B cell (primary cell): ENCODE data around the gene PRSS36. TPM values are rescaled to one million over a fixed set of nuclear protein-coding genes. Genes with fewer than 3 reads are reported as not detected.
"Not testable (repeated sequence)": the region's sequence is repeated elsewhere in the genome, so short reads cannot be mapped to it uniquely, and the experiment has no call there.

Experiments
- ATAC-seq: fragments of 200-7000 bp; cut with Tn5 transposase; one replicate; pipeline ENCODE4 v1.10.0; 2021; ENCODE audit warnings: low read depth, mild to moderate bottlenecking, moderate number of reproducible peaks, moderate library complexity
- CTCF ChIA-PET: fragments of 350-600 bp; sonication (Branson Sonifier 250); formaldehyde crosslinking; loops from one replicate; lab custom pipeline; 2021; ENCODE audit warnings: antibody characterized with exemption, inconsistent platforms; lab: Charles Lee
- POLR2A ChIA-PET: fragments of 350-600 bp; sonication (Branson Sonifier 250); formaldehyde crosslinking; loops from one replicate; lab custom pipeline; 2021; ENCODE audit warnings: antibody characterized with exemption; lab: Charles Lee
- DNase-seq: peaks from one replicate; pipeline ENCODE4 v3.0.0; 2013
- H2AFZ ChIP-seq: 2 replicates; pipeline ENCODE4 v1.6.1; 2012; ENCODE audit warnings: mild to moderate bottlenecking, low read depth, low read length; ENCODE audit not compliant: insufficient read depth, poor library complexity, severe bottlenecking
- H3K27ac ChIP-seq, 2 donors: 1 replicate in 1 of 2; 2 replicates in 1 of 2; pipeline ENCODE4 v1.5.1; 2012 to 2013; ENCODE audit warnings: low read length in 2 of 2, mild to moderate bottlenecking in 2 of 2, moderate library complexity in 1 of 2
- H3K27me3 ChIP-seq, 4 experiments: fragments of 200-600 bp in 1 of 4; sonication (generic) in 1 of 4; replicated peaks in 1 of 4; 1 replicate in 2 of 4; 2 replicates in 2 of 4; pipeline versions ENCODE4 v1.6.1 to v1.7.0; 2013 to 2016; ENCODE audit warnings: low read length in 3 of 4, mild to moderate bottlenecking in 2 of 4, mixed read lengths in 1 of 4, moderate library complexity in 1 of 4; ENCODE audit not compliant: insufficient read depth in 4 of 4, control insufficient read depth in 3 of 4; ENCODE audit errors: control extremely low read depth in 1 of 4
- H3K36me3 ChIP-seq, 2 experiments: replicated peaks in 1 of 2; 1 replicate in 1 of 2; 2 replicates in 1 of 2; pipeline versions ENCODE4 v1.6.1 to v1.7.1; 2013; ENCODE audit warnings: low read length in 1 of 2; ENCODE audit not compliant: insufficient read depth in 2 of 2, control insufficient read depth in 1 of 2; ENCODE audit errors: control extremely low read depth in 1 of 2, extremely low read depth in 1 of 2
- H3K4me1 ChIP-seq, 2 donors: fragments of 200-600 bp in 1 of 2; sonication (generic) in 1 of 2; 1 replicate in 1 of 2; 2 replicates in 1 of 2; pipeline versions ENCODE4 v1.5.1 to v1.6.1; 2013 to 2017; ENCODE audit warnings: low read length in 2 of 2; ENCODE audit not compliant: control insufficient read depth in 2 of 2, insufficient read depth in 2 of 2
- H3K4me2 ChIP-seq: replicated peaks from 2 replicates; pipeline ENCODE3; 2012; ENCODE audit warnings: mild to moderate bottlenecking, low read depth, low read length; ENCODE audit not compliant: poor library complexity, severe bottlenecking
- H3K4me3 ChIP-seq, 5 experiments: fragments of 200-600 bp in 1 of 5; sonication (generic) in 1 of 5; 1 replicate in 3 of 5; 2 replicates in 2 of 5; pipeline versions ENCODE4 v1.5.1 to v1.7.0; 2011 to 2016; ENCODE audit warnings: low read length in 4 of 5, mild to moderate bottlenecking in 4 of 5, low read depth in 2 of 5, control low read depth in 1 of 5, moderate library complexity in 1 of 5; ENCODE audit not compliant: insufficient read depth in 1 of 5; ENCODE audit errors: control extremely low read depth in 1 of 5, extremely low read depth in 1 of 5
- H3K79me2 ChIP-seq: fragments of 200-600 bp; sonication (generic); one replicate; pipeline ENCODE4 v1.6.0; 2016; ENCODE audit warnings: low read length; ENCODE audit not compliant: control insufficient read depth, insufficient read depth
- H3K9ac ChIP-seq: fragments of 200-600 bp; sonication (generic); 2 replicates; pipeline ENCODE4 v1.6.1; 2017; ENCODE audit warnings: mild to moderate bottlenecking, low read length, moderate library complexity
- H3K9me3 ChIP-seq, 3 donors: one replicate each; pipeline versions ENCODE4 v1.6.1 to v1.7.1; 2013; ENCODE audit warnings: low read length in 2 of 3; ENCODE audit not compliant: control insufficient read depth in 2 of 3, insufficient read depth in 1 of 3; ENCODE audit errors: control extremely low read depth in 1 of 3
- H4K20me1 ChIP-seq: 2 replicates; pipeline ENCODE4 v1.6.0; 2012; ENCODE audit warnings: mild to moderate bottlenecking, low read length; ENCODE audit not compliant: insufficient read depth, control insufficient read depth, poor library complexity, severe bottlenecking
- H3K27ac Mint-ChIP-seq: one replicate; pipeline ENCODE4 v1.8.0; 2021; ENCODE audit warnings: mixed read lengths
- H3K27me3 Mint-ChIP-seq: one replicate; pipeline ENCODE4 v1.8.0; 2021; ENCODE audit warnings: mixed read lengths
- H3K4me1 Mint-ChIP-seq: one replicate; pipeline ENCODE4 v1.8.0; 2021; ENCODE audit warnings: mixed read lengths
- H3K4me3 Mint-ChIP-seq: one replicate; pipeline ENCODE4 v1.8.0; 2021; ENCODE audit warnings: mixed read lengths
- H3K9me3 Mint-ChIP-seq: one replicate; pipeline ENCODE4 v1.8.0; 2022; ENCODE audit warnings: mixed read lengths; ENCODE audit not compliant: insufficient read depth
- CTCF ChIP-seq: fragments of 200-600 bp; IDR thresholded peaks from one replicate; pipeline ENCODE4 v1.8.0; 2022; ENCODE audit warnings: antibody characterized with exemption, mild to moderate bottlenecking
- WGBS: methylation state at CpG from one replicate; pipeline ENCODE4 v1.1.5; 2013; ENCODE audit warnings: missing lambda C conversion rate; ENCODE audit not compliant: insufficient coverage; 5-methylcytosine and 5-hydroxymethylcytosine counted together
- intact Hi-C: fragments of 100-400 bp; cut with micrococcal nuclease; formaldehyde crosslinking; loops from one replicate; pipeline ENCODE4 v1.10.0; 2022
- polyA plus RNA-seq: library from polyadenylated mRNA; depleted of rRNA; stranded (reverse); fragments of >200 nt; gene quantifications from 2 replicates; pipeline ENCODE4 v1.2.3, GENCODE V29; 2012
- total RNA-seq, 2 donors: library from RNA; stranded (reverse); fragments of 120-200 nt in 1 of 2; gene quantifications; 1 replicate in 1 of 2; 2 replicates in 1 of 2; pipeline versions ENCODE4 v1.2.3 to v1.2.4, GENCODE V29; 2013 to 2022

PRSS36 gene
- total and polyA plus RNA-seq, 2 donors (not counting 1 experiment from before 2014, with no cell fraction given), result 1.0 to 1.6 TPM

GRCh38 chr16:31196324-31197088, 46.6 kb upstream of the PRSS36 start:
- POLR2A ChIA-PET, result interaction anchor here (0.6 to 1.0 kb wide), 3 partner anchors 14 to 315 kb away, joined by 3 to 4 read pairs (median 3); partner anchors contain the start of gene FUS
- H3K9me3 ChIP-seq, result no peaks in the 10 kb centered on the region
- peaks cover 0 to 63% of the 10 kb centered on the region in 2 experiments for H3K36me3 ChIP-seq
- H3K79me2 ChIP-seq, result peaks cover 23% of the 10 kb centered on the region
- H2AFZ ChIP-seq, result no peak overlapping the region
- 89% methylated on average over 13 of the region's 17 CpGs for WGBS
- H3K4me3 Mint-ChIP-seq, result no peak overlapping the region
- no peaks in the 10 kb centered on the region for H3K9me3 Mint-ChIP-seq
- H3K27ac ChIP-seq, result no peak overlapping the region
- H3K27me3 Mint-ChIP-seq, result no peaks in the 10 kb centered on the region
- peaks cover 17 to 23% of the 10 kb centered on the region in 2 donors for H3K4me1 ChIP-seq
- H3K27me3 ChIP-seq, result no peaks in the 10 kb centered on the region
- H3K4me2 ChIP-seq, result no peak overlapping the region
- peaks cover 42% of the 10 kb centered on the region for H3K4me1 Mint-ChIP-seq
- H3K9ac ChIP-seq, result no peak overlapping the region
- TF ChIP-seq CTCF, result no peak
- ATAC-seq (no peak), DNase-seq (peak; percentile 15)
- CTCF ChIA-PET, result interaction anchor here (1.3 kb wide), 1 partner anchor 137 kb away, joined by 3 read pairs; no protein-coding TSS in a partner anchor
- H3K4me3 ChIP-seq, result no peak overlapping the region
- peak overlapping the region; percentile 46 for H3K27ac Mint-ChIP-seq
- intact Hi-C loops, result no loop called here
- H4K20me1 ChIP-seq, result peaks cover 74% of the 10 kb centered on the region

- ATAC-seq, H3K27ac ChIP-seq, DNase-seq, H3K27ac Mint-ChIP-seq, H3K4me2 ChIP-seq, H3K9me3 ChIP-seq, H3K9me3 Mint-ChIP-seq, H3K4me3 Mint-ChIP-seq, H2AFZ ChIP-seq, H3K27me3 Mint-ChIP-seq, H3K4me3 ChIP-seq, H3K27me3 ChIP-seq, H3K9ac ChIP-seq, intact Hi-C loops: not testable (repeated sequence)
- CTCF ChIA-PET, result interaction anchor here (1.3 kb wide), 1 partner anchor 138 kb away, joined by 3 read pairs; no protein-coding TSS in a partner anchor
- H3K4me1 ChIP-seq, result peaks cover 10 to 16% of the 10 kb centered on the region in 2 donors
- POLR2A ChIA-PET, result interaction anchor here (0.6 to 1.0 kb wide), 3 partner anchors 13 to 315 kb away, joined by 3 to 4 read pairs (median 3); partner anchors contain the start of gene FUS
- H3K36me3 ChIP-seq, result peaks cover 0 to 69% of the 10 kb centered on the region in 2 experiments
- H3K4me1 Mint-ChIP-seq, result peaks cover 39% of the 10 kb centered on the region
- 98% methylated on average over 9 of the region's 11 CpGs for WGBS
- peaks cover 18% of the 10 kb centered on the region for H3K79me2 ChIP-seq
- peaks cover 74% of the 10 kb centered on the region for H4K20me1 ChIP-seq
Observed at GRCh38 chr16:31195861-31196260, 46.0 kb upstream of the PRSS36 start.
